NCI-H2227 treated with DMSO at 0.1 percent for 48 hours (cell line): ENCODE results near the gene ZNF275.
"Not testable (repeated sequence)": the region's sequence is repeated elsewhere in the genome, so short reads cannot be mapped to it uniquely, and the experiment has no call there.

Experiments used
- DNase-seq: peaks from one replicate; lab custom pipeline; 2025; lab: John Stamatoyannopoulos, UW

The ZNF275 gene

GRCh38 chrX:153361781-153362397 lies 27.9 kb downstream of the ZNF275 start:
- DNase-seq: no peak

DNA sequence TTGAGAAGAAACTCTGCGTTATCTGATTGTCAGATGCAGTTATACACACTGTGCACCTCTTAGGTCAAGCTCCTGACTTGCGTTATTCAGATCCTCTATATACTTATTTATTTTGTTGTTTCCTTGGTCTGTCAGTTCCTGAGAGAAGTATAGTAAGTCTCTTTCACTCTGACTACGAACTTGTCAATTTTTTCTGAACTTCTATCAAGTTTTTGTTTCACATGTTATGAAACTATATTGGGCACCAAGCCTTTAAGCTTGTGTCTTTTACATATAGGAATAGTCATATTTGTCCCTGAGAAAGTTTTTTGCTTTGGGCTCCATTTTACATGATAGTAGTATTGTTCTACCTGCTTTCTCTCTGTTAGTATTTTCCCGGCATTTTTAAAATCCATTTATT lies 31.7 kb downstream of the ZNF275 start:
- no peak for DNase-seq

GRCh38 chrX:153366119-153366518 lies 32.2 kb downstream of the ZNF275 start:
- DNase-seq: no peak

- DNase-seq: no peak
These were observed 33.1 kb downstream of the ZNF275 start for GRCh38 chrX:153366878-153367538.

DNA sequence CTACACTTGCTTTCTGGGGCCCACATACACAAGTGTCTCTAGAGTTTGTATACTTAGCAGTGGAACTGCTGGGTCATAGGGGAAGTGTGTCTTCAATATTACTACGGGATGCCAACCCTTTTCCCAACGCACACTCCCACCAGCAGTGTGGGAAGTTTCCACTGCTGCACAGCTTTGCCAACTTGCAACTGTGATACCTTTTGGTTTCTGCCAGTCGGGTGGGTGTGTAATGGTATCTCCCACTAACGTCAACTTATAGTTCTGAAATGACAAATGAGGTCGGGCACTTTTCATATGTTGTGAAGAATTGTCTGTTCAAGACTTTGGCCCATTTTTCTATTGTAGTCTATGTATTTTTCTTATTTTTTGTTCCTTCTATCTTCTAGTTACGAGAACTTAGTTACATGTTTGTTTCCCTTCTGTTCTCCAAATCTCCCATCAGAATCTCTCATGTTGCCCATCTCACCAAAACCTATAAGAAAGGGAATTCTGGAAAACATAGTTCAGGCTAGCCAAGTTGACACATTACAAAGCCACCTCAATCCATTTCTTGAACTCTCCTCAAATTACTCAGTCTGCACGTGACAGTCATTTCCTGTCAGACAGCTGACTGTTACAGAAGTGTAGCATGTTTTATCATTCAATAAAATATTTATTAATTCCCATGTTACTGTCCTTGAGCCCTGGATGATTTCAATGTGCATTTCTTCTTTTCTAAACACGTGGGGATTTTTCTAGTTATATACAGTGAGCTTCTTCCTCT lies 36.5 kb downstream of the ZNF275 start:
- no peak for DNase-seq

DNA sequence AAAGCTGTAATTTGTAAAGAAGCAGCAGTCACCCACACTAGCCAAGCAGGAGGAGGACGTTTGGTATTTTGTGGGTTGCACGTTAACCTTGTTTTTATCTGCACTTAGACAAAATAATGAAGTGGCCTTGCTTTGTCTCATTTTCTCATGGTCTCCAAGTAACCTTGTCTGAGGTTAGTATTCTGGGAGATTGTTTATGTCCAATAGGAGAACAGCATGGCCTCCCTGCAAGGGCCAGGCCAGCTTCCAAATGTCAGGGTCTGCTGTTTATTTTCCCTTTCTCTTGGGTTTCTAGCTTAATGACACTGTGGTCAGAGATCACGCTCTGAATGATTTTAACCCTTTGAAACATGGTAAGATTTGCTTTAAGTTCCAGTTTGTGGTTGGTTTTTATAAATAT lies 37.3 kb downstream of the ZNF275 start:
- DNase-seq: no peak

DNA sequence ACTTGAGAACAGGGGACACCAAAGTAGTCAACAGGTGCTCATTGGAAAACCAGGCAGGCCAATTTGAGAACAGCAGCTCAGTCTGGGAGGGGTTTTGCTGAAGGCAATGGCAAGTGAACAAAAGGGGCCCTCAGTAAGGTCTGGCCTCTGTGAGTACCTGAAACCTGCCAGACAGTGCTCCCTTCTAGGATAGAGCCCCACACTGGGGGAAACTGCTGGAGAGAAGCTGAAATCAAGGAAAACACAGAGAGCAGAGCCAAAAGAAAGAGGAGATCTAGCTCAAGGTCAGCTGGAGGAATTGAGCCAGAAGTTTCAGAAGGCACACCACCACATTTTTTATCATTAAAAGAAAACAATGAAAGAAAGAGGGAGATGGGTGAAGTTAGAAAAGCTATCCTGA lies 39.0 kb downstream of the ZNF275 start:
- DNase-seq: no peak

DNA sequence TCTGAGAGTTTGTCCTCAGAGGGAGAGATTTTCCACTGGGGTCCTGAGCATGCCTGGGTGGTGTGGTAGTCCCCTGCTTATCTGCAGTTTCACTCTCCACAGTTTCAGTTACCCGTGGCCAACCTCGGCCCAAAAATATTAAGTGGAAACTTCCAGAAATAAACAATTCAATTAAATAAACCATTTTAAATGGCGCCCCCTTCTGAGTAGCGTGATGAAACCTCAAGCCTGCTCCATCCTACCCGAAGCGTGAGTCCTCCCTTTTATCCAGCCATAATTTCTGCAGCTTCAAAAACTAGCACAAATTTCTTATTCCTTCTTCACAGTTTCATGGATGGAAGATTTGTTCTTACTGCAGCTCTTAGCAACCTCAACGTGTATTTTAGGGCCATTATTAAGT lies 40.5 kb downstream of the ZNF275 start:
- DNase-seq: no peak

DNA sequence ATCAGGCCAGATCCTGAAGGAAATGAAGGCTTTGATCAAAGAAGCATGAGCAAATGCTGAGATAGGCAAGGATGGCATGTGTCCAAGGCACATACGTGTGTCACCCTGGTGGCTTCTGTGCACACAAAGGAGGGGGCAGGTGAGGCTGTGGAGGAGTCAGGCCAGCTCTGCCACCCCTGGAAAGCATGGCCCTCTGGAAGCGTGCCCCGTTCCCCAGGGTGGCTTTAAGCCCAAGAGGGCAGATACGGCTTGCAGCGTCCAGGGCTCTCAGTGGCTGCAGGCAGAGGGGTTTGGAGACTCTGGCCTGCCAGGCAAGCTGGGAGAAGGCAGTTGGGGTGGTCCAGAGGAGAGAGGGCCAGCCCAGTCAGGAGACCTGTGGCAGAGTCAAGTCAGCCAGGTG lies 41.6 kb downstream of the ZNF275 start:
- no peak for DNase-seq

DNA sequence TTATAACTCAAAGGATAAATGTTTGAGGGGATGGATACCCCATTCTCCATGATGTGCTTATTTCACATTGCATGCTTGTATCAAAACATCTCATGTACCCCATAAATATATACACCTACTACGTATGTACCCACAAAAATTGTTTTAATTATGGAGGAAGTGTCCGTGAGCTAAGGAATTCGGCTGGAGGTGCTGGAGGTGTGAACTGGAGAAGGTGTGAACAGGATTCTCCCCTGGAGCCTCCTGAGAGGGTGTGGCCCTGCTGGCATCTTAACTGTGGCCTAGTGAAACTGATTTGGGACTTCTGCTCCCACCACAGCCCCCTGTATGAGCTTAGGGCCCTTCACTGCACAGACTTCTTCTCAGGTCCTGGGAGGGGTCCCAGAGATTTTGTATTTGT lies 43.8 kb downstream of the ZNF275 start:
- no peak for DNase-seq

DNA sequence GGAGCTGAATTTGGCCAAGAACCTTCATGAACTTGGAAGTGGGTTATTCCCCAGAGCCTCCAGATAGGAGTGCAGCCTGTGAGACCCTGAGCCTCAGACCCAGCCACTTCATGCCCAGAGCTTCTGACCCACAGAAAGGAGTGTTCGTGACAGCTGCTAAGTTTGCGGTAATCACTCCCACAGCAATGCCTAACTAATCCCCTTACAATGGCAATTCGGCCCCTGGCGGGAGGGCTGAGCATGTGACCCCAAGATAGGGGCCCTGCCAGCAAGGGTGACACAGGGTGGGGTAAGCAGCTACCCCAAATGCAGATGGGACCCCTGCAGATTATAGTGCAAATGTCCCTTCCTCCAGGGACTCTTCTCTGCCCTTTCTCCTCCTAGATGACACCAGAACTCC lies 44.7 kb downstream of the ZNF275 start:
- no peak for DNase-seq

DNA sequence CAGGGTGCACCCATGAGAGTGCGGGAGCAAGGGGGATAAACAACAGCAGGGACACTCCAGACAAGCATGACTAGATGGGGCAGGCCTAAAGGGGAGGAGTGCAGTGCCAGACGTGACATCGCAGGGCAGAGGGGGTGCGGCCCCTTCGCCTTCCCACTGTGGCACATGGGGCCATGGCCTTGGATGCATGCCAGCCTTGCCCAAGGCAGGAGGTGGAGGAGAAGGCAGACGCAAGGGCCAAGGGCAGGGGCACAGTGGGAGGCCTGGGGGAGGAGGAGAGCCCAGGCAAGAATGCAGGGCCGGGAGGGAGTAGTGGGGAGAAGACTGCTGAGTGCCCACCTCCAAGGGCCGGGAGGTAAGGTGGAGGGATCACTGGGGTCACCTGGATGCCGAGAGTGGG lies 45.6 kb downstream of the ZNF275 start:
- DNase-seq: no peak

DNA sequence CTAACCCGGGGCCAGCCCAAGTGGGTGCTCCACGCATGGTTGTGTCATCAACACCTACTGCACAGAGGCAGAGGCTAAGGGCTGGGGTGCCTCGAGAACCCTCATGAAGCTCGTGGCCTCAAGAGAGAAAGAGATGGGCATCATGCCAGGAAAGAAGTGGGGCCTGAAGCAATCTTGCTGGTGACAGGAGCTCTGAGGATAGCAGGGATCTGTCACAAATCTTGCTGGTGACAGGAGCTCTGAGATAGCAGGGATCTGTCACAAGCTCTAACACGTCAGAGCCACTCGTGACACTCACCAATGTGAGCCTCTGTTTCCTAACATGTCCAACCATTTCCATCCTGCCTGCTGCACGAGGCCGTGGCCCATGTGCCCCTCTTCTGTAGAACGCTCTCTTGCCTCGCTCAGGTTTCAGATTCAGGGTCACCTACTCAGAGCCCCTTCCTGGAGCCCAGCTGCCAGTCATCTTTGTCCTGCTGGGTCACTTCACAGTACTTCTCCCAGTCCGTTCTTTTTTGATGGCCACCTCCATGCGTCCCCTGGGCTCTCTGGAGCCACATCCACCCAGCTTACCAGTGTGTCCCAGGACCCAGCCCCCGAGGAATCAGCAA lies 46.1 kb downstream of the ZNF275 start:
- no peak for DNase-seq

DNA sequence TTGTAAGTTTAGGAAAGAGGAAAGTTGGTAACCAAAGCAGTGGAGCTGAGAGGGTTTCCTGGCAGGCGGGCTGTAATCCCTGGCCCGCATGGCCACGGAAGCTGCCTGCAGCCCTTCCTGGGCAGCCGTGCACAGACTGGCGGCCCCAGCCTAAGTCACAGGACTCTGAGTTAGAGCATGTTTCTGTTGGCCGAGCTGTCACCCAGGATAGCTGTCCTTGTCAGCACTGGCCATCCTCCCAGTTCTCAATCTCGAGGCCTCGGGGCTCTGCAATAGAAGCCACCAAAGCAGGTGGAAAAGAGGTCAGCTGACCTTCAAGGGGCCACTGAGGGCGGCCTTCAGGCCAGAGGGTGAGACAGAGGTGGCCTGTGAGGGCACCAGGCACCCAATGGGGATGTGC lies 46.7 kb downstream of the ZNF275 start:
- DNase-seq: no peak

DNA sequence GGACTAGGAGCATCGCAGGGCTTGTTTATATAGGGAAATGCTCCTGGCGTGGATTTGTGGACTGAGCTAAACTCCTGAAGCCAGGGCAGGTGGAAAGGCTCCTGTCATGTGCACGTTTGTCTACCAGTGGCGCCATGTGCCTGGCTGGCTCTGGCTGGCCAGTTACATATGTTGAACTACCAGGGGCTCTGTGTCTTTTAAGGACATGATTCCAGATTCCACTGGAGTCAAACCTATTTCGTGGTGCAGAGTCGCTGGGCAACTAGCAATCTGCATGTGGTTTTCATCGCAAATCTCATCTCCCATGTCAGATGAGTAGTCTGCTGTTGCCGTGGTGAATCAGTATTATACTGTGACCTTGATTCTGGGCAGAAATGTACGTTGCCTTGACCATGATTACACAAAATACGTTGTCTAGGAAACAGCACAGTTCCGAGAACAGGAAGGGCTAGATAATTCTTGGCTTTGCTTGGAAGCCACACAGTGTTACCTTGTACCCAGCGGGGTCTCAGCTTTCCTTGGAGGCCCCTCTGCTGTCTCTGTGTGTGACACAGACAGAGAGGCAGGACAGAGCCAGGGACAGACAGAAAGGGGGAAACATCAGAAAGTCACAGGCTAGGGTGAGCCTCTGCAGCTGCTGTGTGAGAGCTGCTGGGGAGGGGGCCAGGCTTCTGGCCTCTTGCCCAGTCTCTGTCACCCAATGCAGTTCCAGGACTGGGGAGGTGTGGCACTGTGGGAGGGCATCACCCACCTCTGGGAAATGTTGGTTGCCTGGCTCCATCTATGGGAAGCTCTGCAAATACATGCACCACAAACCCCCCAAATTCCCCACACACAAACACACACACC lies 48.0 kb downstream of the ZNF275 start:
- DNase-seq: peak; percentile 70

DNA sequence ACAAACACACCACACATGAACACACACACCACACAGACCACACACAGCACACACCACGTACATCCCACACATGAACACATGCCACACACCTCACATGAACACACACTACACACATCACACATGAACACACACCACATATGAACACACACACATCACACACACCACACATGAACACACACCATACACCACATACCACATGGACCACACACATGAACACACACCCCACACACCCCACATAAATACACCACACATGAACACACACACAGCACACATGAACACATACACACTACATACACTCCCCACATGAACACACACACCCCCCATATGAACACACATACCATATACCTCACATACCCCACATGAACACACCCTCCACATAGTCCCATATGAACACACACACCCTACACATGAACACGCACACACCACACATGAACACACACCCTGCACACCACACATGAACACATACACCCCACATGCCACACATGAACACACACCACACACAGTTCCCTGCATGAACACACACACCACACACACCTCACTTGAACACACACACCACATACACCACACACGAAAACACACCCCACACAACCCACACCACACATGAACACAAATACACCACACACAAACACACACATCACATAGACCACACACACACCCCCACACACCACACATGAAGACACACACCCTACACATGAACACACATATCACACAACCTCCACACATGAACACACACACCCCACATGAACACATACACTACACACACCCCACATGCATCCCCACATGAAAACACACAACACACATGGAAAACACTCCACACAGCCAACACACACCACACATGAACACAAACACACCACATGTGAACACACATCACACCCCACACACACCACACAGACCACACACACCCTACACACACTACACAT lies 48.9 kb downstream of the ZNF275 start:
- DNase-seq: no peak

DNA sequence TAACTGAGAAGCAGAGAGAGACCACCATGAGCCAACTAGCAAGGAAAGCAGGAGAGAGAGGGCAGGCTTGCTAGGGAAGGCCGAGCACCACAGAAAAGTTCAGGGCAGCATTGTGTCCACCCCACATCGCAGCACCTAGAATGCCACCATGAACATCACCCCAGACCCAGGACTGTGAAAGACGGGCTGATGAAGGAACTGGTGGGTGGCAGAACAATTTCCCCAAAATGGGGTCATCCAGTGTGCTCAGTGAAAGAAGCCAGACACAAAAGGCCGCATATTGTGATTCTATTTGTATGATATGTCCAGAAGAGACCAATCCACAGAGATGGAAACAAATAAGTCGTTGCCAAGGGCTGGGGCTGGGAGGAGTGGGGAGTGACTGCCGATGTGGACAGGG lies 50.4 kb downstream of the ZNF275 start:
- no peak for DNase-seq

DNA sequence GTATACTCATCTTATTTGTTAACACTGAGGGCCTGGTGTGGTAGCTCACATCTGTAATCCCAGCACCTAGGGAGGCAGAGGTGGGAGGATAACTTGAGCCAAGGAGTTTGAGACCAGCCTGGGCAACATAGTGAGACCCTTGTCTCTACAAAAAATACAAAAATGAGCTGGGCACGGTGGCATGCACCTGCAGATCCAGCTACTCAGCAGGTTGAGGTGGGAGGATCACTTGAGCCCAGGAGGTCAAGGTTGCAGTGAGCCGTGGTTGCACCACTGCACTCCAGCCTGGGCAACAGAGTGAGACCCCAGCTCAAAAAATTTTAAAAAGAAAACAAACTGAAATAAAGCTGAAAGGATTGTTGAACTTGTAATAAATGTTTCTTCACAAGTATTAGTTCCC lies 51.0 kb downstream of the ZNF275 start:
- DNase-seq: not testable (repeated sequence)

DNA sequence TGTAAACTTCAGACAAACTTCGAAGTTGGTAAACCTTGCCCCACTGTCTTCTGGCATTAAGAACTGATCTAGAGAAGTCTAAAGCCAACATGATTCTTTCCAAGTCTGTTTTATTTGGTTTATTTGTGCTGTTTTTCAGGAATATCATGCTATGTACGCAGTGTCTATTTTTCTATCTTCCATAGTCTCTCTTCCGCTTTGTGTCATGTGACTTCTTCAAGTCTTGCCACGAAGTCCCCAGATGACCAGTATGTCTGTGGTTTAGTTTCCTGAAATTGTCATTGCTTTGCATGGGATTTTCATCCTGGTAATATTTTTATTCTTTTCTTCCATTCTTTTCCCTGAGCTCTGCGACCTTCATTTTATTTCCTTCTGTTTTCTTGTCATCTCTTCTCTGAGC lies 52.1 kb downstream of the ZNF275 start:
- no peak for DNase-seq

- DNase-seq: no peak
These were observed 53.4 kb downstream of the ZNF275 start for GRCh38 chrX:153387345-153387744.
